GM19240 (cell line): ENCODE results near the gene TWSG1.
"Not testable (repeated sequence)": the region's sequence is repeated elsewhere in the genome, so short reads cannot be mapped to it uniquely, and the experiment has no call there.

Source experiments
- DNase-seq: peaks from one replicate; pipeline ENCODE4 v3.0.0; 2011; ENCODE audit warnings: low spot score; ENCODE audit not compliant: insufficient read length

TWSG1 gene

GRCh38 chr18:9450920-9451319 lies 116.3 kb downstream of the TWSG1 start:
- not testable (repeated sequence) for DNase-seq
